Left renal cortex interstitium (tissue), 4 donors: Measurements from ENCODE around the gene ZFP37. TPM values are rescaled to one million over a fixed set of nuclear protein-coding genes. Genes with fewer than 3 reads are reported as not detected.
"Not testable (repeated sequence)": the region's sequence is repeated elsewhere in the genome, so short reads cannot be mapped to it uniquely, and the experiment has no call there.

Source experiments
- DNase-seq, 4 donors: peaks; one replicate each; pipeline ENCODE4 v3.0.0-alpha.2; 2013; ENCODE audit warnings: low read depth in 4 of 4, low spot score in 2 of 4, missing footprints in 1 of 4
- polyA plus RNA-seq, 4 donors: library from polyadenylated mRNA; unstranded; fragments of 120-200 nt; gene quantifications; one replicate each; pipeline ENCODE4 v1.2.1, GENCODE V29; 2013; ENCODE audit not compliant: insufficient read length in 4 of 4

Gene ZFP37
- polyA plus RNA-seq: 10 to 100 TPM; 10.4 to 15.0 (median 12.1) TPM

- DNase-seq: peak; percentile 86 to 94 (median 88)
Observed at GRCh38 chr9:113056191-113057106, at the start of gene ZFP37. Gene ZFP37, minus strand, starts transcription at chr9:113056724. Its CDS starts 36 bp downstream, at chr9:113056688.

GRCh38 chr9:113105345-113105744 lies 48.8 kb upstream of the ZFP37 start:
- DNase-seq: not testable (repeated sequence)

- no peak for DNase-seq
Observed at GRCh38 chr9:113095561-113095960, 39.0 kb upstream of the ZFP37 start.

GRCh38 chr9:113089924-113090323 lies 33.4 kb upstream of the ZFP37 start:
- not testable (repeated sequence) for DNase-seq

- DNase-seq: not testable (repeated sequence)
Observed at GRCh38 chr9:113089143-113089505, 32.6 kb upstream of the ZFP37 start.

- peak in 2 of 4 donors; percentile 32 to 44 for DNase-seq
Observed at GRCh38 chr9:113088456-113089142, 32.1 kb upstream of the ZFP37 start.

GRCh38 chr9:113062932-113063310 lies 6.4 kb upstream of the ZFP37 start:
- DNase-seq: not testable (repeated sequence)

- DNase-seq: not testable (repeated sequence)
Observed at GRCh38 chr9:113062256-113062931, 5.9 kb upstream of the ZFP37 start.

- DNase-seq: not testable (repeated sequence)
Observed at GRCh38 chr9:113061072-113061850, 4.7 kb upstream of the ZFP37 start.

- DNase-seq: not testable (repeated sequence)
Observed at GRCh38 chr9:113059581-113060284, 3.2 kb upstream of the ZFP37 start.

- no peak for DNase-seq
Observed at GRCh38 chr9:113057193-113057592, 669 bp upstream of the ZFP37 start.

GRCh38 chr9:113042884-113043657 lies 13.5 kb downstream of the ZFP37 start:
- no peak for DNase-seq

- DNase-seq: no peak
Observed at GRCh38 chr9:113026200-113026599, 30.3 kb downstream of the ZFP37 start.

- DNase-seq: no peak
Observed at GRCh38 chr9:113018247-113018646, 38.3 kb downstream of the ZFP37 start.

GRCh38 chr9:113012492-113012891 lies 44.0 kb downstream of the ZFP37 start:
- DNase-seq: no peak

- DNase-seq: peak; percentile 50 to 81 (median 62)
Observed at GRCh38 chr9:113011911-113012381, 44.6 kb downstream of the ZFP37 start, which contains the start of gene ZNF883. Gene ZNF883, minus strand, starts transcription at chr9:113012192.

- DNase-seq: no peak
Observed at GRCh38 chr9:113005777-113006176, 50.7 kb downstream of the ZFP37 start.

- DNase-seq: no peak
Observed at GRCh38 chr9:112997236-112997941, 59.1 kb downstream of the ZFP37 start.
